T-helper 1 cell treated with Interleukin-12 subunit alpha and Interleukin-12 subunit beta and Interleukin-4 antibody, amounts not matched to agents 30 μg/mL and 1 μg/mL, for 36 hours (primary cell): ENCODE measurements around the gene FLOT2.
"Not testable (repeated sequence)": the region's sequence is repeated elsewhere in the genome, so short reads cannot be mapped to it uniquely, and the experiment has no call there.

Experiments used
- H3K27ac Mint-ChIP-seq: one replicate; pipeline ENCODE4 v1.8.0; 2021; ENCODE audit warnings: mild to moderate bottlenecking, mixed read lengths
- H3K27me3 Mint-ChIP-seq: one replicate; pipeline ENCODE4 v1.8.0; 2021; ENCODE audit warnings: low read depth, mixed read lengths
- H3K36me3 Mint-ChIP-seq: one replicate; pipeline ENCODE4 v1.8.0; 2021; ENCODE audit warnings: low read depth, mixed read lengths
- H3K4me1 Mint-ChIP-seq: one replicate; pipeline ENCODE4 v1.8.0; 2021; ENCODE audit warnings: low read depth, mixed read lengths
- H3K4me3 Mint-ChIP-seq: one replicate; pipeline ENCODE4 v1.8.0; 2021; ENCODE audit warnings: mild to moderate bottlenecking, moderate library complexity, mixed read lengths
- H3K9me3 Mint-ChIP-seq: one replicate; pipeline ENCODE4 v1.8.0; 2021; ENCODE audit warnings: mixed read lengths

The FLOT2 gene

GRCh38 chr17:28893248-28894183 is 4.0 kb downstream of the FLOT2 start:
- H3K27ac Mint-ChIP-seq: peak overlapping the region; percentile 99
- peak overlapping the region; percentile 77 for H3K4me3 Mint-ChIP-seq
- peaks cover 59% of the 10 kb centered on the region for H3K4me1 Mint-ChIP-seq
- not testable (repeated sequence) for H3K9me3 Mint-ChIP-seq, H3K27me3 Mint-ChIP-seq
- peaks cover 30% of the 10 kb centered on the region for H3K36me3 Mint-ChIP-seq

DNA sequence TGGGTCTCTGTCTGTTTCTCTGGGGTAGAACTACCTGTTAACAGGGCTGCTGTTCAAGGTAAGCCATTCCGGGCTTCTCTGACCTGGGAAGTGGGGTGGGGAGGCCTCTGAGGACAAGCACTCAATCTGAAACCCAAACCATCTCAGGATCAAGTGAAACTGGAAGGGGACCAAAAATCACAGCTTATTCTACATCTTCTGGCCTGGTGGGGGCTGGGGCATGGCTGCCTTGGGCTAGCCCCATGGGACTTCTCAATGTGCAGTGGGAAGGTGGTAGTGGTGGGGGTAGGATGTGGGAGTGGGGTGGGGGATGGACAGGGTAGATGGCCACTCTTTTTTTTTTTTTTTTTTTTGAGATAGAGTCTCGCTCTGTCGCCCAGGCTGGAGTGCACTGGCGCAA is 5.5 kb downstream of the FLOT2 start:
- Mint-ChIP-seq H3K36me3 (peaks cover 24% of the 10 kb centered on the region), H3K27me3 (no peaks in the 10 kb centered on the region), H3K27ac (peak overlapping the region; percentile 61), H3K9me3 (no peaks in the 10 kb centered on the region), H3K4me3 (no peak overlapping the region), H3K4me1 (peaks cover 53% of the 10 kb centered on the region)

DNA sequence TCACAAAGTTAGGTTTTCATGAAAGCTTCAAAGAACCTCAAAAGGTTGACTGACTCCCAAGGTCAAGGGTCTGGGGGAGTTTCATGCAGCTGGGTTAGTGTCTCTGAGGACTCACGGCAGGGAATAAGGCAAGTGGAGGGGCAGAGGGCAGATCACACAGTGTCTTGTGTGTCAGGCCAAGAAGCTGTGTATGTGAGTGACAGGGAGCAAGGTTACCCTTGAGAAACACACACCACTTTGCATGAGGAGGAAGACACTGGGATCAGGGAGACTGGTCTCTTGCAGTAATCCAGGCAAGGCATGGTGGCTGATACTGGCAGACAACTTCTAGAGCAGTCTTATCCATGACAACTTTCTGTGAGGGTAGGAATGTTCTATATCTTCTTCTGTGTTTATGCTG is 6.3 kb downstream of the FLOT2 start:
- no peaks in the 10 kb centered on the region for H3K9me3 Mint-ChIP-seq
- H3K27me3 Mint-ChIP-seq: no peaks in the 10 kb centered on the region
- H3K4me3 Mint-ChIP-seq: no peak overlapping the region
- peaks cover 46% of the 10 kb centered on the region for H3K4me1 Mint-ChIP-seq
- peak overlapping the region; percentile 52 for H3K27ac Mint-ChIP-seq
- H3K36me3 Mint-ChIP-seq: peaks cover 23% of the 10 kb centered on the region

- peaks cover 28% of the 10 kb centered on the region for H3K36me3 Mint-ChIP-seq
- H3K9me3 Mint-ChIP-seq: no peaks in the 10 kb centered on the region
- H3K27ac Mint-ChIP-seq: peak overlapping the region; percentile 49
- H3K27me3 Mint-ChIP-seq: no peaks in the 10 kb centered on the region
- H3K4me1 Mint-ChIP-seq: peaks cover 37% of the 10 kb centered on the region
- peak overlapping the region; percentile 11 for H3K4me3 Mint-ChIP-seq
Observed at GRCh38 chr17:28889996-28890395, 7.5 kb downstream of the FLOT2 start.

DNA sequence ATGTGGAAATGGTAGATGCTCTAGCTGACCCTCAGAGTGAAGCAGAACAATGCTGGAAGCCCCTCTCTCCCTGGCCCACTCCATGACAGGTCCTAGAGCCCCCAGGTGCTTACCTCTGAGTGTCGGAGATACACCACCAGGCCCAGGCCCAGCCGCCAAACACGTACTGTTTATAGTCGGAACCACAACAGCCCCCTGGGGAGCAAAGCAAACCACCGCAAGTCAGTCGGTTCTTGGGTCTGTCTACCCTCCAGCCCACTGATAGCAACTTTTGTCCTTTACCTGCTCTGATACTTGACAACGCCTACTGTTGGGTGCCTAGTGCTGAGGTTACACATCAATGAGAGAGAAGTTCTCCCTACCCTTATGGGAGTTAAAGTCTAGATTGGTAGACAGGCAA is 8.7 kb downstream of the FLOT2 start:
- Mint-ChIP-seq H3K4me3 (no peak overlapping the region), H3K9me3 (no peaks in the 10 kb centered on the region), H3K27ac (peak overlapping the region; percentile 60), H3K27me3 (no peaks in the 10 kb centered on the region), H3K4me1 (peaks cover 35% of the 10 kb centered on the region), H3K36me3 (peaks cover 35% of the 10 kb centered on the region)

DNA sequence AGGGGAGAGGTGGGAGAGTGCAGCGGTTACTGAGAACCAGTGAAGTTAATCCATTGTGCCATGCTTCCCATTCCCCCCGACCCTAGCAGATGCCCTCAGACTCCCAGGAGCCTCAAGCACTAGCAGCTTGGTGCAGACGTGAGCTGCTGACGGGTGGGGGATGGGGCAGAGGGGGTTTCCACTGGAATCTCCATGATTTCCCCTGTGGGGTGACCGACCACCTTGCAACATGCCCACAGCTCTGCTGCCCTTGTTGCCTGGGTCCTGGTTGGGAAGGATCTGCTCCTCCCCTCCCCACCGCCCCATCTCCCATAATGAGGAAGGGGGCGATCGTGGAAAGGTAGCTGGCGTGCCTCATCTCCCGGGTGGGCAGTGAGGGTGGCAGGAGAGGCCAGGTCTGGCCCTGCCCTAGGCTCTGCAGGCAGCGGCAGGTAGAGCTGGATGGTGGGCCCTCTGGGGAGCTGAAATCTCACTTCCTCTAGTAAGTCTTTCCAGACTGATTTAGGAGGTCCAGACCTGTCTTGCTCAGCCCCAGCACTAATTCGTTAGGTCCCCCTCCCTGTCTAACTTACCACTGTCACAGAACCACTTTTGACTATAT is 9.6 kb downstream of the FLOT2 start:
- Mint-ChIP-seq H3K27me3 (no peaks in the 10 kb centered on the region), H3K36me3 (peaks cover 29% of the 10 kb centered on the region), H3K27ac (no peak overlapping the region), H3K9me3 (no peaks in the 10 kb centered on the region), H3K4me1 (peaks cover 26% of the 10 kb centered on the region), H3K4me3 (no peak overlapping the region)

GRCh38 chr17:28885951-28886350 is 11.6 kb downstream of the FLOT2 start:
- Mint-ChIP-seq H3K4me1 (peaks cover 13% of the 10 kb centered on the region), H3K36me3 (peaks cover 37% of the 10 kb centered on the region), H3K27me3 (no peaks in the 10 kb centered on the region), H3K9me3 (no peaks in the 10 kb centered on the region), H3K27ac (no peak overlapping the region), H3K4me3 (no peak overlapping the region)

- Mint-ChIP-seq H3K4me1 (peaks cover 9% of the 10 kb centered on the region), H3K36me3 (peaks cover 43% of the 10 kb centered on the region), H3K27ac (no peak overlapping the region), H3K4me3 (no peak overlapping the region), H3K27me3 (no peaks in the 10 kb centered on the region), H3K9me3 (no peaks in the 10 kb centered on the region)
Observed at GRCh38 chr17:28885363-28885762, 12.2 kb downstream of the FLOT2 start.

- Mint-ChIP-seq H3K27ac (no peak overlapping the region), H3K9me3 (no peaks in the 10 kb centered on the region), H3K36me3 (peaks cover 47% of the 10 kb centered on the region), H3K4me1 (peaks cover 4% of the 10 kb centered on the region), H3K27me3 (no peaks in the 10 kb centered on the region), H3K4me3 (no peak overlapping the region)
Observed at GRCh38 chr17:28883967-28884702, 13.4 kb downstream of the FLOT2 start.

DNA sequence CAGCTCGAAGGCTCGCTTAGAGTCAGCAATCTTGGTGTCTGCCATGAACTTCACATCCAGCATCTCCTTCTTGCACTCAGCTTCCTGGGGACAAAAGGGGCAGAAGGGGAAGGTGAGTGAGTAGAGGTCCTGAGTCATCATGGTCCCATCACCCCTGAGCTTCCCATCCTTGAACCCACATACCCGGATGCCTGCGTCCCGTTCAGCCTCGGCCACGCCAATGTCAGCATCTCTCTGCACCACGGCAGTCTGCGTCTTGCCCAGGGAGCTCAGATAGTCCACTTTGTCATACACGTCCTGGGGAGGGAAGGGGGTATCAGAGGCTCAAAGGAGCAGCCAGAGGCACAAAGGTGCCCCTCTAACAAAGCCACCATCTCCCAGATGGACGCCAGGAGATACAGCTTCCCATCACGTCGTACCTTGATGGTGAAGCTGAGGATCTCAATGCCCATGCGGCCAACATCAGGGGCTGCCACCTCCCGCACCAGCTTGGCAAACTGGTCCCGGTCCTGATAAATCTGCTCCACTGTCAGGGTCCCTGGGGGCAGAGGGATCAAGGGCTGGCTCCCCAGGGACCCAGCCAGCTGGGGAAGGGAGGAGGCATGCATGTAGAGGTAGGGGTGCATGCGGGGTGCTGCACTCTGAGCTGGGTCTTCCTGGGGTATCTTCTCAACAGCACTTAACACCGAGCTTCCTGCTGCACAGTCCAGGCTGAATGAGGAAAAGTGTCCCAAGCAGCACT is 15.2 kb downstream of the FLOT2 start:
- peaks cover 54% of the 10 kb centered on the region for H3K36me3 Mint-ChIP-seq
- H3K27ac Mint-ChIP-seq: no peak overlapping the region
- no peaks in the 10 kb centered on the region for H3K27me3 Mint-ChIP-seq
- no peak overlapping the region for H3K4me3 Mint-ChIP-seq
- H3K4me1 Mint-ChIP-seq: no peaks in the 10 kb centered on the region
- H3K9me3 Mint-ChIP-seq: no peaks in the 10 kb centered on the region

- Mint-ChIP-seq H3K27me3 (no peaks in the 10 kb centered on the region), H3K4me3 (no peak overlapping the region), H3K27ac (no peak overlapping the region), H3K36me3 (peaks cover 51% of the 10 kb centered on the region), H3K9me3 (no peaks in the 10 kb centered on the region), H3K4me1 (no peaks in the 10 kb centered on the region)
Observed at GRCh38 chr17:28881533-28882056, 15.9 kb downstream of the FLOT2 start.

GRCh38 chr17:28880572-28880945 is 17.0 kb downstream of the FLOT2 start:
- H3K4me1 Mint-ChIP-seq: peaks cover 2% of the 10 kb centered on the region
- no peaks in the 10 kb centered on the region for H3K9me3 Mint-ChIP-seq
- H3K4me3 Mint-ChIP-seq: no peak overlapping the region
- peaks cover 48% of the 10 kb centered on the region for H3K36me3 Mint-ChIP-seq
- no peaks in the 10 kb centered on the region for H3K27me3 Mint-ChIP-seq
- no peak overlapping the region for H3K27ac Mint-ChIP-seq

- Mint-ChIP-seq H3K9me3 (no peaks in the 10 kb centered on the region), H3K4me1 (peaks cover 2% of the 10 kb centered on the region), H3K36me3 (peaks cover 43% of the 10 kb centered on the region), H3K27ac (no peak overlapping the region), H3K4me3 (no peak overlapping the region), H3K27me3 (no peaks in the 10 kb centered on the region)
Observed at GRCh38 chr17:28879886-28880571, 17.5 kb downstream of the FLOT2 start.
